Parathyroid adenoma (tissue), 2 donors: ENCODE results near the gene SPANXC.

Source experiments
- H2AFZ ChIP-seq: fragments of 300-600 bp; sonication (generic); one replicate; pipeline ENCODE4 v1.7.0; 2017; ENCODE audit warnings: antibody characterized with exemption, mild to moderate bottlenecking
- H3K27ac ChIP-seq: fragments of 300-600 bp; sonication (generic); one replicate; pipeline ENCODE4 v1.7.0; 2017
- H3K27me3 ChIP-seq: fragments of 300-600 bp; sonication (generic); one replicate; pipeline ENCODE4 v1.7.0; 2017; ENCODE audit warnings: low read length; ENCODE audit not compliant: control insufficient read depth, insufficient read depth
- H3K36me3 ChIP-seq: fragments of 300-600 bp; sonication (generic); one replicate; pipeline ENCODE4 v1.7.0; 2017; ENCODE audit warnings: low read length; ENCODE audit not compliant: control insufficient read depth, insufficient read depth
- H3K4me1 ChIP-seq: fragments of 300-600 bp; sonication (generic); one replicate; pipeline ENCODE4 v1.7.0; 2017; ENCODE audit warnings: control low read depth
- H3K4me2 ChIP-seq: fragments of 300-600 bp; sonication (generic); one replicate; pipeline ENCODE4 v1.7.0; 2017; ENCODE audit warnings: low read length
- H3K4me3 ChIP-seq: fragments of 300-600 bp; sonication (generic); one replicate; pipeline ENCODE4 v1.7.0; 2017; ENCODE audit warnings: low read depth, low read length
- H3K79me2 ChIP-seq: fragments of 300-600 bp; sonication (generic); one replicate; pipeline ENCODE4 v1.7.0; 2017; ENCODE audit warnings: control low read depth
- H3K9ac ChIP-seq: fragments of 300-600 bp; sonication (generic); one replicate; pipeline ENCODE4 v1.7.0; 2017; ENCODE audit warnings: mild to moderate bottlenecking
- H3K9me3 ChIP-seq: fragments of 300-600 bp; sonication (generic); one replicate; pipeline ENCODE4 v1.7.0; 2017; ENCODE audit warnings: low read length; ENCODE audit not compliant: control insufficient read depth
- CTCF ChIP-seq: fragments of 300-600 bp; sonication (generic); IDR thresholded peaks from one replicate; pipeline ENCODE4 v1.7.0; 2017; ENCODE audit warnings: antibody characterized with exemption, mild to moderate bottlenecking
- donor health status: primary hyperparathyroidism.

Gene SPANXC

DNA sequence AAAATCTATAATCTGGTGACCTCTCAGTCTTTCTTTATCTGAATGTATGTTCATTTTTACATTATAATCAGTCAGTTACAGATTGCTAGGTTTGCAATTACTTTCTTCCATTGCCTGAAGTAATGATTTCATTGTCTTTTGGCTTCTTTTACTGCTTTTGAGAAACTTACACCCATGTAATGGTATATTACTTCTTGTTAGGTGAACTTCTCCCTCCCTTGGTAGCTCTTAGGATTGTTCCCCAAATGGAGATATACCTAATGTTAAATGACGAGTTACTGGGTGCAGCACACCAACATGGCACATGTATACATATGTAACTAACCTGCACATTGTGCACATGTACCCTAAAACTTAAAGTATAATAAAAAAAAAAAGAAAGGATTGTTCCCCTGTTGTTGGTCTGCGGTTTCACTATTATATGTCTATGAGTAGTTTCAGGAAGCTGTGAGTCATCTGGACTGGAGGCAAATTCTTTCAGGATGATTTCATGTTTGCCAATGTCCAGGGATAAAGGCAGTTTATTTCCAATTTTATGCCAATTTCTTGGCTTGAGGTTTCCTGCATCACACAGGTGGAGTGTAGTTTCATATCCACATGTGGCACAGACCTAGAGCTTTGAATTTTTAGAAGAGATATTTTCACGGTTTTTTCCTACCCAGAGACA lies 21.8 kb downstream of the SPANXC start:
- TF ChIP-seq CTCF: no peak
- Histone ChIP-seq H3K27ac (no peak overlapping the region), H3K9me3 (no peaks in the 10 kb centered on the region), H3K4me1 (no peaks in the 10 kb centered on the region), H3K9ac (no peak overlapping the region), H3K4me2 (no peak overlapping the region), H2AFZ (no peak overlapping the region), H3K27me3 (no peaks in the 10 kb centered on the region), H3K36me3 (no peaks in the 10 kb centered on the region), H3K4me3 (no peak overlapping the region), H3K79me2 (no peaks in the 10 kb centered on the region)

- Histone ChIP-seq H3K79me2 (no peaks in the 10 kb centered on the region), H3K4me2 (no peak overlapping the region), H3K36me3 (no peaks in the 10 kb centered on the region), H3K4me1 (no peaks in the 10 kb centered on the region), H3K9me3 (no peaks in the 10 kb centered on the region), H2AFZ (no peak overlapping the region), H3K27me3 (no peaks in the 10 kb centered on the region), H3K9ac (no peak overlapping the region), H3K27ac (no peak overlapping the region), H3K4me3 (no peak overlapping the region)
- no peak for TF ChIP-seq CTCF
These were observed 28.1 kb downstream of the SPANXC start for GRCh38 chrX:141214196-141214595.

DNA sequence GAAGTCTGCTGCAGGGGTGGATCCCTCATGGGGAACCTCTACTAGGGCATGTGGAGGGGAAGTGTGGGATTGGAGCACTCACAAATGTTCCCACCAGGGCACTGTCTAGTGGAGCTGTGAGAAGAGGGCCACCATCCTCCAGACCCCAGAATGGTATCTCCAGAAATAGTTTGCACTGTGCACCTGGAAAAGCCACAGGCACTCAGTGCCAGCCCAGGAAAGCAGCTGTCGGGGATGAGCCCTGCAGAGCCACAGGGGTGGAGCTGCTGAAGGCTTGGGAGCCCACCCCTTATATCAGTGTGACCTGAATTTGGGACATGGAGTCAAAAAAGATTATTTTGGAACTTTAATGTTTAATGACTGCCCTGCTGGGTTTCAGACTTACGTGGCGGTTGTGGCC lies 40.4 kb downstream of the SPANXC start:
- Histone ChIP-seq H3K36me3 (no peaks in the 10 kb centered on the region), H2AFZ (no peak overlapping the region), H3K4me3 (no peak overlapping the region), H3K27ac (no peak overlapping the region), H3K9ac (no peak overlapping the region), H3K27me3 (no peaks in the 10 kb centered on the region), H3K9me3 (no peaks in the 10 kb centered on the region), H3K79me2 (no peaks in the 10 kb centered on the region), H3K4me1 (no peaks in the 10 kb centered on the region), H3K4me2 (no peak overlapping the region)
- no peak for TF ChIP-seq CTCF
